Prostate gland (tissue), 2 donors: Measurements from ENCODE around the gene TERB1.

Source experiments
- CTCF ChIP-seq, 4 experiments: fragments of 200-600 bp in 2 of 4; fragments of 450-650 bp in 2 of 4; sonication (generic) in 2 of 4; IDR thresholded peaks; 1 replicate in 3 of 4; 2 replicates in 1 of 4; pipeline ENCODE4 v1.5.1; 2016 to 2019; ENCODE audit warnings: antibody characterized with exemption in 4 of 4, mild to moderate bottlenecking in 2 of 4, moderate library complexity in 2 of 4
- POLR2A ChIP-seq: fragments of 450-650 bp; IDR thresholded peaks from one replicate; pipeline ENCODE4 v1.6.1; 2016; ENCODE audit warnings: antibody characterized with exemption, mild to moderate bottlenecking
- POLR2AphosphoS5 ChIP-seq: sonication (generic); formaldehyde crosslinking; IDR thresholded peaks from one replicate; pipeline ENCODE4 v1.6.1; 2017; ENCODE audit warnings: antibody characterized with exemption

- TF ChIP-seq CTCF (IDR thresholded peaks at IDR 0.05) (no peak), POLR2AphosphoS5 (no peak), POLR2A (no peak)
Measured at GRCh38 chr16:66728804-66729203, 72.6 kb downstream of the TERB1 start.
